Stimulated activated CD4-positive, alpha-beta T cell treated with anti-CD3 and anti-CD28 coated beads, Interleukin-4, amount 100 ng/mL, for 4 hours (primary cell): Measurements from ENCODE around the gene DRG2.

Experiments used
- DNase-seq, 2 experiments: peaks; one replicate each; pipeline ENCODE4 v3.0.0-alpha.2; 2020

DRG2 gene

GRCh38 chr17:18076936-18077335, 10.8 kb upstream of the DRG2 start:
- DNase-seq = no peak

DNA sequence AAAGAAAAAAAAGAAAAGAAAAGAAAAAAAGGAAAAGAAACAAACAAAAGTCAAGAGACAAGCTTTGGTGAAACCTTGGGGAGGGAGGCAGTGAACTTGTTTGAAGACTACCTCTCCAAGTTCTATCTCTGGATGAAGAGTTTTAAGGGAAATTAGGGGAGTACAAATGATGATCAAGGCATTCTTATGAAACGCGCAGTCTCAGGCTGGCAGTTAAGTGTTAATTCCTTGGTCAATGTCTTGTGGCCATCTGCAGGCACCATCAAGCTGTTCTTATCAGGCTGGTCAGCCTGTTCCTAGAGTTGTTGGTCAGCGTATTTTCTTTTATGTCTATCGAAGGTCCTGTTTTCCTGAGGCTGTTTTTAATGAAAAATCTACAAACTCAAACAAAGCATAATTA, 8.2 kb upstream of the DRG2 start:
- no peak for DNase-seq

GRCh38 chr17:18084256-18084655, 3.5 kb upstream of the DRG2 start:
- DNase-seq = no peak

DNA sequence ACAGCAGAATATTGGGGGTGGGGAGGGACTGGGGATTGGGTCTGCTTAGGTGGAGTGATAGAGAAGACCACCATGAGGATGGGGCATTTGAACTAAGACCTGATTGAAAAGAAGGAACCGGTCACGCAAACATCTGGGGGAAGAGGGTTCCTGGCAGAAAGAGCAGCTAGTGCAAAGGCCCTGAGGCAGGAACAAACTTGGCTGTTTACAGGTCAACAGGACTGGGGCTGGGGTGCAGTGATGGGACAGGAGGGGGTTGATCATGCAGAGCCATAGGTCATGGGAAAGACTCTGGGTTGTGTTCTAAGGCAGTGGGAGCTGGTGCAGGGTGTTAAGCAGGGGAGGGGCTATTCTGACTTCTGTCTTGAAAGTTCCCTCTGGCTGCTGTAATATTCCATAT, 1.9 kb downstream of the DRG2 start:
- DNase-seq = no peak

GRCh38 chr17:18093616-18094408, 6.1 kb downstream of the DRG2 start:
- DNase-seq = no peak

DNA sequence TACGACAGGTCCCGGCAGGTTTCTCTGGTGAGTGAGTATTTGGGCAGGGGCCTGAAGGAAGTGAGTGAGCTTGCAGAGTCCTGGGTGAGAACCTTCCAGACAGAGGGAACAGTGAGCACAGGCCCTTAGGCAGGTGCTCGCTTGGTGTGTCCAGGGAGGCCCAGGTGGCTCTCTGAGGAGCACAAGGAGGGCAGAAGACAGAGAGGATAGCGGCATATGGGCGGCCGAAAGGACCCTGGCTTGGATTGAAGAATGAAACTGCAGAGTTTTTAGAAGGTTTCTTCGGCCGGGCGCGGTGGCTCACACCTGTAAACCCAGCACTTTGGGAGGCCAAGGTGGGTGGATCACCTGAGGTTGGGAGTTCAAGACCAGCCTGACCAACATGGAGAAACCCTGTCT, 6.7 kb downstream of the DRG2 start:
- no peak for DNase-seq

- no peak for DNase-seq
Measured at GRCh38 chr17:18099516-18099915, 11.8 kb downstream of the DRG2 start.

- no peak for DNase-seq
Measured at GRCh38 chr17:18100616-18101015, 12.9 kb downstream of the DRG2 start.

GRCh38 chr17:18101828-18102227, 14.1 kb downstream of the DRG2 start:
- no peak for DNase-seq

GRCh38 chr17:18102640-18103039, 14.9 kb downstream of the DRG2 start:
- DNase-seq = no peak

- no peak for DNase-seq
Measured at GRCh38 chr17:18105027-18105426, 17.3 kb downstream of the DRG2 start.

- DNase-seq = no peak
Measured at GRCh38 chr17:18105595-18105994, 17.8 kb downstream of the DRG2 start.

DNA sequence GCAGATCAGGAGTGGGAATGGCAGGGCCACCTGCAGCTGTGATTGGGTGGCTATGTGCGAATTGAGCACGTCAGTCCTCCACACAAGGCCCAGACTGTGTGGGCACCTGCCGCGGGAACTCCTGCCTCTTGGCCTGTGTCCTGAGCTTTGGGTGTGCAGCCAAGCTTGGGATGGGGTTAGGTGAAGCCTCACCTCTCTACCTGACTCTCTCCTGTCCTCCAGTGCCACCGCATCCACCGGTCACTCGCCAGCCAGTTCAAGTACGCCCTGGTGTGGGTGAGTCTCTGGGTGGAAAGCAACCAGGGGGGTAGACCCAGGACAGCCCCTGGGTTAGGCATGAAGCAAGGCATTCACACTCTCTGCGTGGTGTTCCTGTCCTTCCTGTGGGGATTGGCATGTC, 18.5 kb downstream of the DRG2 start:
- no peak for DNase-seq

DNA sequence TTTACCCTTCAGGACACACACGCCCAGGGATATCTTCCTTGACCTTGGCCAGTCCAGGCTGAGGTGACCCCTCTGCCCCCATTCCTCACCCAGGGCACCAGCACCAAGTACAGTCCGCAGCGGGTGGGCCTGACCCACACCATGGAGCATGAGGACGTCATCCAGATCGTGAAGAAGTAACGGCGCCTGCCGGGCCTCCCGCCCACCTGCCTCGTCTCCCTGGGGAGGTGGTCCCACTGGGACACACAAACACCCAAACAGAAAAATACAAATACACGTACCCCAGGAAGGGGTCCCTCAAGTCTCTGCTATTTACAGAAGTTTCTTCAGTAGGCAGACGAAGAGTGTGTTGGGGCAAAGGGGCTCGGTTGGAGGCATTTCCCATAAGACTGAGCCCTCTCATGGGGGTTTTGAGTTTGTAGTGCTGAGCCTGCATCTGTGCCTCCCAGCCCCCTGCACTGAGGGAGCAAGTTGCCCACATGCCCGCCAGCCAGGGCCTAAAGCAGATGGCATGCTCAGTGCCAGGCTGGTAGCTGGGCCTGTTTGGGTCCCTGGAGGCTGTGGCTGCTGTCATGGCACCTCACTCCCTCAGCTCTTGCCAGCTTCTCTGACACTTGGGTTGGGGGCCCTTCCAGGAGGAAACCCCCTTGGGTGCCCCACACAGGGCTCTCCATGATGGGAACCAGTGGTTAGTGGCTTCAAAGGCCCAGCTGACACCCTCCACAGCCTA, 19.5 kb downstream of the DRG2 start:
- no peak for DNase-seq

GRCh38 chr17:18107971-18108370, 20.2 kb downstream of the DRG2 start:
- DNase-seq = no peak

DNA sequence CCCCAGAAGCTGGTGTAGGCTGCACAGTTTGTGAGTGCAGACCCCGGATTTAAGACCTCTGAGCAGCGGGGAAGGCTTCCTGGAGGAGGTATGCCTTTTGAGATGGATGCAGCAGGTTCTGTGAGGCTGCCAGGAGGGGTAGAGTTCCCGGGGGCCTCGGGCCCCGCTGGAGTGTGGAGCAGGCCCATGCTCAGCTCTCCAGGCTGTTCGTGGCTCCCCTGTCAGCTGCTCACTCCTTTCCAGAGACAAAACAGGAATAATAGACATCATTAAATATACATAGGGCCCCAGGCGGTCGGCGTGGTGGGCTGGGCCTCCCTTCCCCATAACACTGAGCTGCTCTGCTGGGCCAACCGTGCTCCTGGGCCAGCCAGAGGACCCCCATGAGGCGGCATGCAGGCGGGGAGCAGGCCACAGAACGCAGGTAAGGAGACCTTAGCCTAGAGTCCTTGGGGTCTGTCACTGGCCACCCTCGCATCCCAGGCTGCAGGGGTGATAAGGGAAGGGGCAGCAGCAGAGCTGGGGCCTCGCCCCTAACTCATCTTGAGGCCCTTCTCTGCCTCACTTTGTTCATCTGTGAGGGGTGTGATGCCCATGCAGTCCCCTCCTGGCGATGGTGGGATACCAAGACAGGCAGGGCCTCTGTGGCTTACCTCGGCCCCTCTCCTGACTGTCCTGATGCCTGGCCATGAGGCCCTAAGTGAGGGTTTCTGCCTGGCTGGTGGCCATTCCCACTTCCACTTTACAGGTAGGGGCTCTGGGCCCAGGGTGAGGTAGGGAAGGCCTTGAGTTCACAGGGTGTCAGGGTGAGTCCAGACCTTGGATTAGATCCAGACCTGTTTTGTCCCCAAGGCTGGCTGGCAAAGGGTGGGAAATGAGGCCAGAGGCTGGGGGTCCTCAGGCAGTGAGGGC, 20.9 kb downstream of the DRG2 start, which contains the start of gene MYO15A:
Gene MYO15A, plus strand, starts transcription at position 356 of the 912 bp plus-strand sequence. CDS start 10,045 bp downstream, outside the sequence.
- DNase-seq = no peak

GRCh38 chr17:18109935-18110485, 22.3 kb downstream of the DRG2 start:
- no peak for DNase-seq

DNA sequence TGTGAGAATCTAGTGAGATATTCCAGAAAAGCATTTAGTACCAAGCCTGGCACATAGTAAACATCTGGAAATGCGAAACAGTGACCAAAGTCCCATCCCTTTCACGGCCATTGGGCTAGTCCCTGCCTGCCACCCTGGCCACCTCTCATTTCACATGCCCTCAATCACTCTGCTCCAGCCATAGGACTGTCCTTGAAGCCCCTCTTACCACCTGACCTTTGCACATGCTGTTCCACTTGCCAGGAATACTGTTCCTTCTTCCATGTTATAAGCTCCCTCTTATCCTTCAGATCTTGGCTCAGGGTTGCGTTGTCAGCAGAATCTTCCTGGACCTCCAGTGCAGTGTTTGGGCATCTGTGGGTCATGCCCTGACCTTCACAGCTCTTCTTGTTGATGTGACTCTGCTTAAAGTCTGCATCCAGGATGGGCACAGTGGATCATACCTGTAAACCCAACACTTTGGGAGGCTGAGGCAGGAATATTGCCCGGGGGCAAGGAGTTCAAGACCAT, 22.9 kb downstream of the DRG2 start:
- no peak for DNase-seq

GRCh38 chr17:18111330-18111971, 23.7 kb downstream of the DRG2 start:
- no peak for DNase-seq

DNA sequence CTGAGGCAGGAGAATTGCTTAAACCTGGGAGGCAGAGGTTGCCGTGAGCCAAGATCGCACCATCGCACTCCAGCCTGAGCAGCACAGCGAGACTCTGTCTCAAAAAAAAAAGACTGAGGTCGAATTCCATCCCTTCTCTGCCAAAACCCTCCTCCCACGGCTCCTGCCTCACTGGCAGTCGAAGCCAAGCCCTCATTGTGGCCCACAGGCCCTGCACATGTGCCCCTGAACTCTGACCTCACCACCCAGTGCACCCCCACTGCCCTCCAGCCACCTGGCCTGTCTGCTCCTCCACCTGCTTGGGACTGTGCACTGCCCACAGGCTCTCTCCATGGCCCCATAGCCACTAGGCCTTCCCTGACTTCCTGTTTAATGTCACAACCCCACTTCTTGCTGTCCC, 27.8 kb downstream of the DRG2 start:
- DNase-seq = no peak

GRCh38 chr17:18116078-18116477, 28.3 kb downstream of the DRG2 start:
- no peak for DNase-seq

- no peak for DNase-seq
Measured at GRCh38 chr17:18117533-18117932, 29.8 kb downstream of the DRG2 start.
